Measurements from ENCODE around the gene FOXP1.

DNA sequence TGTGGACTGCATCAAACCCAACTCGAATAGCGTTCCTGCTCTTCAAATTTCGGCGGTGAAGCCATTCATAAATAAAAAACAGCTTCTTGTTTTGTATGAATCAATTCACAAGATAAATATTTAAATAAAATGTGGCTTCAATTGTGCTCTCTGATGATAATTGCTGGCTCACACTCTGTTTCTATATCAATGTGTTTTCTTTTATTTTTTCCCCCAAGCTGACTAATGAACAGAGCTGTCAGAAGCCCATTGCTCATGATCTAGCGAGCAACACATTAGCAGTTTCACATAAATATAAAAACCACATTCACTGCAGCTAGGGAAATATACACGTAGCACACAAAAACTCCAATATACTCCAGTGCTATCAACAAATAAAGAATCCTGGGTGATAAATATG, 45.0 kb upstream of the FOXP1 start:
- TF ChIP-seq EZH2 (IDR thresholded peaks at IDR 0.05; ENCODE audit: borderline replicate concordance, insufficient read depth, low read depth, low read length, poor library complexity, severe bottlenecking), result no peak
- TF ChIP-seq, protein P1, sequence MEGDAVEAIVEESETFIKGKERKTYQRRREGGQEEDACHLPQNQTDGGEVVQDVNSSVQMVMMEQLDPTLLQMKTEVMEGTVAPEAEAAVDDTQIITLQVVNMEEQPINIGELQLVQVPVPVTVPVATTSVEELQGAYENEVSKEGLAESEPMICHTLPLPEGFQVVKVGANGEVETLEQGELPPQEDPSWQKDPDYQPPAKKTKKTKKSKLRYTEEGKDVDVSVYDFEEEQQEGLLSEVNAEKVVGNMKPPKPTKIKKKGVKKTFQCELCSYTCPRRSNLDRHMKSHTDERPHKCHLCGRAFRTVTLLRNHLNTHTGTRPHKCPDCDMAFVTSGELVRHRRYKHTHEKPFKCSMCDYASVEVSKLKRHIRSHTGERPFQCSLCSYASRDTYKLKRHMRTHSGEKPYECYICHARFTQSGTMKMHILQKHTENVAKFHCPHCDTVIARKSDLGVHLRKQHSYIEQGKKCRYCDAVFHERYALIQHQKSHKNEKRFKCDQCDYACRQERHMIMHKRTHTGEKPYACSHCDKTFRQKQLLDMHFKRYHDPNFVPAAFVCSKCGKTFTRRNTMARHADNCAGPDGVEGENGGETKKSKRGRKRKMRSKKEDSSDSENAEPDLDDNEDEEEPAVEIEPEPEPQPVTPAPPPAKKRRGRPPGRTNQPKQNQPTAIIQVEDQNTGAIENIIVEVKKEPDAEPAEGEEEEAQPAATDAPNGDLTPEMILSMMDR (IDR thresholded peaks at IDR 0.05), result no peak

Measured in B cell (primary cell).